Measurements from ENCODE around the gene BPIFB4. TPM values are rescaled to one million over a fixed set of nuclear protein-coding genes. Genes with fewer than 3 reads are reported as not detected.

Gene BPIFB4
- polyA plus RNA-seq, 1 donor (not counting 4 experiments of a cell fraction or from before 2014, with no cell fraction given), result not detected

GRCh38 chr20:33067806-33068205 lies 11.6 kb upstream of the BPIFB4 start:
- DNase-seq (ENCODE audit: low read depth, low spot score), result no peak
- TF ChIP-seq CTCF (optimal IDR thresholded peaks at IDR 0.05 in 1 of 3, IDR thresholded peaks at IDR 0.05 in 1 of 3, conservative IDR thresholded peaks at IDR 0.05 in 1 of 3; ENCODE audit: extremely low read depth in 1 of 3, insufficient read depth in 2 of 3, low read length in 3 of 3), result no peak
- no peak for TF ChIP-seq EZH2 (IDR thresholded peaks at IDR 0.05; ENCODE audit: low read length)
- no peaks in the 10 kb centered on the region for H3K9me3 ChIP-seq (ENCODE audit: control insufficient read depth, low read depth, low read length)
- no peak overlapping the region for H3K9ac ChIP-seq (ENCODE audit: control insufficient read depth, extremely low read depth, insufficient read depth, low read length)
- H3K36me3 ChIP-seq (ENCODE audit: control insufficient read depth in 2 of 2, extremely low read depth in 1 of 2, insufficient read depth in 2 of 2, low read length in 2 of 2), result no peaks in the 10 kb centered on the region
- peaks cover 4% of the 10 kb centered on the region for H3K4me1 ChIP-seq (ENCODE audit: control insufficient read depth, extremely low read depth, insufficient read depth, low read length)
- no peak overlapping the region for H3K4me3 ChIP-seq (ENCODE audit: control insufficient read depth in 2 of 3, extremely low read depth in 1 of 3, insufficient read depth in 2 of 3, low read depth in 1 of 3, low read length in 3 of 3)
- H2AFZ ChIP-seq (ENCODE audit: control insufficient read depth, low read length), result no peak overlapping the region
- no peak overlapping the region for H3K4me2 ChIP-seq (ENCODE audit: control insufficient read depth, extremely low read depth, insufficient read depth, low read depth, low read length)
- no peaks in the 10 kb centered on the region for H4K20me1 ChIP-seq (ENCODE audit: control insufficient read depth, extremely low read depth, insufficient read depth, low read length)
- dilution Hi-C loops (cut with MboI; ENCODE audit: extremely low pct_ligation_motif_present, low sequenced_read_pairs), result no loop called here
- no peak overlapping the region for H3K27ac ChIP-seq (ENCODE audit: control insufficient read depth, insufficient read depth, low read length)
- H3K79me2 ChIP-seq (ENCODE audit: control insufficient read depth, insufficient read depth, low read length), result no peaks in the 10 kb centered on the region
- no peaks in the 10 kb centered on the region for H3K9me1 ChIP-seq (ENCODE audit: control insufficient read depth, extremely low read depth, insufficient read depth, low read length)
- FAIRE-seq, result no peak
- no peaks in the 10 kb centered on the region for H3K27me3 ChIP-seq (ENCODE audit: control insufficient read depth, extremely low read depth, insufficient read depth, low read length)

- Histone ChIP-seq H3K9me1 (ENCODE audit: control insufficient read depth, extremely low read depth, insufficient read depth, low read length) (no peaks in the 10 kb centered on the region), H3K27ac (ENCODE audit: control insufficient read depth, insufficient read depth, low read length) (no peak overlapping the region), H3K79me2 (ENCODE audit: control insufficient read depth, insufficient read depth, low read length) (no peaks in the 10 kb centered on the region), H3K36me3 (ENCODE audit: control insufficient read depth in 2 of 2, extremely low read depth in 1 of 2, insufficient read depth in 2 of 2, low read length in 2 of 2) (no peaks in the 10 kb centered on the region), H3K27me3 (ENCODE audit: control insufficient read depth, extremely low read depth, insufficient read depth, low read length) (peaks cover 2% of the 10 kb centered on the region), H3K4me1 (ENCODE audit: control insufficient read depth, extremely low read depth, insufficient read depth, low read length) (peaks cover 4% of the 10 kb centered on the region), H3K4me2 (ENCODE audit: control insufficient read depth, extremely low read depth, insufficient read depth, low read depth, low read length) (no peak overlapping the region), H3K4me3 (ENCODE audit: control insufficient read depth in 2 of 3, extremely low read depth in 1 of 3, insufficient read depth in 2 of 3, low read depth in 1 of 3, low read length in 3 of 3) (no peak overlapping the region), H4K20me1 (ENCODE audit: control insufficient read depth, extremely low read depth, insufficient read depth, low read length) (no peaks in the 10 kb centered on the region), H2AFZ (ENCODE audit: control insufficient read depth, low read length) (no peak overlapping the region), H3K9ac (ENCODE audit: control insufficient read depth, extremely low read depth, insufficient read depth, low read length) (no peak overlapping the region), H3K9me3 (ENCODE audit: control insufficient read depth, low read depth, low read length) (no peaks in the 10 kb centered on the region)
- dilution Hi-C loops (cut with MboI; ENCODE audit: extremely low pct_ligation_motif_present, low sequenced_read_pairs), result no loop called here
- TF ChIP-seq CTCF (optimal IDR thresholded peaks at IDR 0.05 in 1 of 3, IDR thresholded peaks at IDR 0.05 in 1 of 3, conservative IDR thresholded peaks at IDR 0.05 in 1 of 3; ENCODE audit: extremely low read depth in 1 of 3, insufficient read depth in 2 of 3, low read length in 3 of 3), result no peak
- no peak for DNase-seq (ENCODE audit: low read depth, low spot score)
- no peak for FAIRE-seq
Measured at GRCh38 chr20:33068251-33068939, 11.0 kb upstream of the BPIFB4 start.
